Glomerular endothelial cell (primary cell): Measurements from ENCODE around the gene DAO. TPM values are rescaled to one million over a fixed set of nuclear protein-coding genes. Genes with fewer than 3 reads are reported as not detected.
"Not testable (repeated sequence)": the region's sequence is repeated elsewhere in the genome, so short reads cannot be mapped to it uniquely, and the experiment has no call there.

Experiments
- DNase-seq: peaks from one replicate; pipeline ENCODE4 v3.0.0-alpha.2; 2011; ENCODE audit warnings: low read depth, low spot score; ENCODE audit errors: extremely low read depth
- total RNA-seq: library from RNA; depleted of rRNA; stranded (reverse); fragments of >200 nt; gene quantifications from 2 replicates; pipeline ENCODE4 v1.2.3, GENCODE V29; 2015

The DAO gene
- total RNA-seq: not detected in 2 replicates

GRCh38 chr12:108879615-108880254 lies at the start of gene DAO:
Gene DAO (plus strand): TSS chr12:108880092. CDS start chr12:108885007, 4,915 bp downstream.
- no peak for DNase-seq

- DNase-seq: no peak
These were observed 48.4 kb upstream of the DAO start for GRCh38 chr12:108831309-108831991.

DNA sequence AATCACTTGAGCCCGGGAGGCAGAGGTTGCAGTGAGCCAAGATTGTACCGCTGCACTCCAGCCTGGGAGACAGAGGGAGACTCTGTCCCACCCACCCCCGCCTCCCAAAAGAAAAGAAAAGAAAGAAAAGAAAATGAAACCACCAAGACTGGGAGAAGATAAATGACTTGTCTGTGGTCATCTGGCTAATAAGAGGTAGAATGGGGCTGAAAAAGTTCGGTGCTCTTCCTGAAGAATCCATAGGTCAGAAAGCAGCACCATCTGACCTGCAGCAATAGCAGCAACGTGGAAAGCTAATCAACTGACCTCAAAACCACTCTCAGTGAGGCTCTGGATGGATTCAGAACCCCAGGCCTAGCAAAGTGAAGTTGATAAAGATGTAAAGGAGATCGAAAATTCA lies 47.7 kb upstream of the DAO start:
- DNase-seq: no peak

DNA sequence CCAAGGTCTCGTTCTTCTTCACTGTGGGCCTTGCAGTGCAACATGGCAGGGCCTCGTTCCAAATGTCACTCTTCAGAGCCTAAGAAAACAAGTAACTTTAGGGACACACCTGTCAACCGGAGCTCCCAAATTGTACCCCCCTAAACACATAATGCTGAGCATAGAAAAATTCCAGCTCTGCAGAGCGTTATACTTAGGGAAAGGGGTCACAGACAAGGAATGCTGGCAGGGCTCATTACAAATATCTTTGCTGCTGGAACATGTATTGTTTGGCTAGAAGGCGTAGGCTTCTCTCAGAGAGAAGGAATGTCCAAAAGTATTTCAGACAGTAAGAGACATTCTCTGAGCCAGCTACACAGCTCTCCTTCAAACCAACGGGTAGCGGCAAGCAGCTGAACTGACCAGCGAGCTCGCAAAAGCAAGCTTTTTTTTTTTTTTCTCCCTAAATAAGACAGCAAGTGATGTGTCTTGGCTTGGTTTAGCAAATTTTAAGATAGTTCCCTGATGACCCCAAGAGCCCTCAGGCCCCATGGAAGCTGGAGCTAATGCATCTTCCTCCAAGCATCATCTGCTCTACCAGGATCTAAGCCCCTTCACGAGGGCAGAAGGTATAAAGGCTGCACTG lies 47.0 kb upstream of the DAO start:
- DNase-seq: no peak

DNA sequence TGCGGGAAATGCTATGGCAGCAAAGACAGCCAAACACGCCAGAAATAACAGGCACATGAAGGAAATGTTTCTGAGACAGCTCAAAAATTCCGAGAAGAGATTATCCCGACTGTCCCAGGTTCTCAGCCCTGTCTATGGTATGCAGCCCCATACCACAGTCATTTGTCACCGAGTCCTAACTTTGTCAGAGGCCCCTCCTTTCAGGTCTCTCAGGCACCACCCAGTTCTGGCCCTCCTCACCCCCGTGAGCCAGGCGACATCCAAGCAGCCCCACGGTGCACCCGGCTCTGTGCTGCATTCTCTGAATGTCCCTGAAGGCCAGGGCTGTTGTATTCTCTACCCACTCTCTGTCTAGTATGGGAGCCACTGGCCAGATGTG lies 46.5 kb upstream of the DAO start:
- DNase-seq: no peak

DNA sequence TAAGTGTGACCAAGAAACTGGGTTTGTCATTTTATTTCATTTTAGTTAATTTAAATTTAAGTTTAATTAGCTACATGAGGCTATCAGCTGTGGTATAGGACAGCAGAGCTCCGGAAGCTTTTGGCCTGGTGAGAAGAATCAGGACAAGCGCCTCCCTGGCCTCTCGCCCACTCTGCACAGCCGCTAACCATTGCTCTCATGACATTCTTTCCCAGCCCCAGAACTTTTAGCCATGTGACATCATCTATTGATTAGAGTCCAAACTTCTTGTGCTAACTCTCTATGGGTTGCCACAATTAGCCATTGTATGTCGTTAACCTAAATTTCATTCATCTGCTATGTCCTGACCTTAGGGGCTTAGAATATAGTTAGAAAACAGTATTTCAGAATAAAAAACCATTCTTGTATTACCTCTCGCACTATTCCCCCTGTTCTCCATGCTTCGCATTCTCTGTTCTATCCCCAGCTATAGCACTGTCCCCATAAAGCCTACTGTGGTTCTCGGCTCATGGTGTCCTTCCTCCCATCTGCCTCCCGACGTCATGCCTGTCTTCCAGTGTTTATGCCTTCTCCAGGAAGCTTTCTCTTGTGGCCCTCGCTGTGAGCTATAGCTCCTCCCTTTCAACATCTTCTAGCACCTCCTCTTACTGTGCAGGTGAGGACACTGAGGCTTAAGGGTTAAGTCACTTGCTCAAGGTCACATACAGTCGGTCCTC lies 46.0 kb upstream of the DAO start:
- no peak for DNase-seq

- DNase-seq: no peak
These were observed 43.8 kb upstream of the DAO start for GRCh38 chr12:108835860-108836634.

GRCh38 chr12:108837239-108837638 lies 42.7 kb upstream of the DAO start:
- DNase-seq: no peak

GRCh38 chr12:108837680-108838079 lies 42.2 kb upstream of the DAO start:
- no peak for DNase-seq

DNA sequence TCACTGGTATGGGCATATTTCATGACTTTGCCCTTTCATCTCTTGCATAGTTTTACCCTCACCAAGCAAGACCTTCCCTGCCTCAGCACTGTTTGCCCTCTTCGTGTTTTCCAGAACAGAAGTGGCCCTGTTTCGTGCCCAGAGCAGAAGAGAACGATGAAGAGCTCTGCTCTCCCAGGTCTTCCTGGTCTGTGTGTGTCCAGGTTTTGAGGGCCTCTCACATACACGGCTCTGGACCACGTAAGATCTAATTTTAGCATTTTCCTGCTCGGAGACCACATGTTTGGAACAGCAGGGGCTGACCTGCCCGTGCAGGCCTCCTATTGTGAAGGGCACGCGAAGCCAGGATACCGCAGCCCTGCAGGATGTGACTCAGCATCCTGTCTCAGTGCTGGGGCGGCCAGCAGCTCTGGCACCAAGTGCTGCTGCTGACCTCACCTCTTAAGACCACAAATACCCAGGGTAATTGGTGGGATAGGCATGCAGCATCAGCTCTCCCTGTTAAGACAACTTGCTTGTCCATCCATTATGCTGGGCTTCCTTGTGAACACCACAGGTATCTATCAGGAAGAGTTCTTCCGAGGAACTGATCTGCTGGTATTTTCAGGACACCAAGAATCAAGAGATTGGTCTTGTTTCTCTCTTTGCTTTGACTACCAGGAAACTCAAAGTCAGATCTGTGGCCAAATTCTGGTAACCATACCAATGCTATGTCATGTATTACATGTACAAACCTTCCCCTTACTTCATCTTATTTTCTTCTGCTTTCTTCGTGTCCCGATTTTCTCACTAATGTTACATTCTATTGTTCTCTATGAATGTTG lies 41.5 kb upstream of the DAO start:
- DNase-seq: no peak

DNA sequence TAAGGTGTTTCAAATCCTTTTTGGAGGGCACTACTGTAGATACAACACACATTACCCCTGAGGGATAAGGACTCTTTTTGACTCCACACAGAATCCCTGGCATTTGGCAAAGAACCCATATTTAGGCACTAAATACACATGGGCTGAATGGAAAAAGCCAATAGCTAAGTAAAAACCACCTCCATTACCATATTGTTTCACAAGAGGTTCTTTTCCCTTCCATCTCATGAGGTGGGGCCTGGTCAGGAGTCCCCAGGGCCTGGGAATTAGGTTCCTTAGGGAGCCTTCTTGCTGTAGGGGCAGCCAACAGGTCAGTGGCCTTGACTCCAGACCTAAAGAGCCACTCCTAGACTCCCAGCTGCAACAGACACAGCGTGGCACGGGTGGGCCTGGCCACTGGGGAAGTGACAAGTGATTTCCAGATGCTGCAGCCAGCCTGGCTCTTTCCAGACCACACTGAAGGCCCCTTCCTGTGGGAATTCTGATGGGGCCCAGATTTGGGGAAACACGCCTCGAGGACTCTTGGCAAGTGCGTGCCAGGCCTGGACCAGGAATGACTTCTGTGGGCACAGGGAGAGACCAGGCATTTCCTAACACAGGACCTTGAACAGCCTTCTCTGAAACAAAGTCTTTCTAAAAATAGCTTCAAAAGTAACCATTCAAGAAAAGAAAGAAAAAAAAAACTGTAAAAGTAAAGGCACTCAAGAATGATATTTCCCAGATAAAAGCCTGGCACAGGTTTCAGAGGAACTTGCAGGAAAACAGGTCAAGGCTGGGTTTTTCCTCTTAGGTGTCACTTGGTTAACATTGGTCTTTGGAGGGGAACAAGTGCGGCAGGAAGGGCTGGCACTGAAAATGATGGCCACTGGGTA lies 40.6 kb upstream of the DAO start:
- no peak for DNase-seq

DNA sequence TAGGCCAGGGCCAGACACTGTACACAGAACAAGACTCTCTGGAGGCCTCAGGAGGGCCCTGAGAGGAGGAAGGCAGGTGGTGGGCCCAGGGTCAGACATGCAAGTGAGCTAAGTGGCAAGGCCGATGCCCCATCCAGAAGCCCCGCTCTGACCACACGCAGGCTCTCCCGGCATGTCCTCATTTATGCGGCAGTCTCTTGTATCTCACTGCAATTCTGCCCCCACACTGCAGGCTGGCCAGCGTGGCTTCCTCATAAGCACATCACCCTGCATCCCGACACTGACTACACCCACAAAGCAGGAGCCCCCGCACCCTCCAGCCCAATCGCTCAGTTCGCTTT lies 40.0 kb upstream of the DAO start:
- no peak for DNase-seq

DNA sequence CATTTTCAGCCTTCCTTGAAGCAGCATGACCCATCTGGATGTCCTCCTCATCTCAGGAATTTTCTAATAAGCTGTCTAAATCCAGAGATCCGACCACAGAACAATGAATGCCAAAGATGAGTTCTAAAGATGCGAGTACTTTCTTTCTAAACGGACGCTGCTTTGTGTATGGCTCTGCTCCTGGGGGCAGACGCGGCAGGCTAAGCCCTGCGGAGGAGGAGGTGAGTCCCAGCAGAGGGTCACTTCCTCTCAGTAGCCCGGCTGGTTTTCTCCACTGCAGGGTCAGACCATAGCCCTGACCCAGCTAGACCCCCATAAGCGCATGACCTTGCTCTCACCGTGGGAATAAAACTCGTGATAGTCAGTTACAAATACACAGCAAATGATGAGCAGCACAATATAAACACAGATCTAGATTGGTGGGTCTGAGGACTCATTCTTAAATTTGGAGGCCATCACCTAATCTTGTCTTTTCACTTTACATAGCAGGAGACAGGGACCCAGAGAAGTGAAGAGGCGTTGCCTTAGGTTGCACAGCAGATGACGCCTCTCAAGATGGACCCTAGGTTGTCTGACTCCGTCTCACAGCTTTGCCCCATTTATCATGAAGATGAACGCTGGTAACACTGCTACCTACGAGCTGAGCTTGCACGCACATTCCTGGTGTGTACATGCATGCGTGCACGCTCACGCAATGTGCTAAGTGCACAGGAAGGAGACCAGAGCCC lies 39.1 kb upstream of the DAO start:
- no peak for DNase-seq

- not testable (repeated sequence) for DNase-seq
These were observed 38.1 kb upstream of the DAO start for GRCh38 chr12:108841825-108842224.

DNA sequence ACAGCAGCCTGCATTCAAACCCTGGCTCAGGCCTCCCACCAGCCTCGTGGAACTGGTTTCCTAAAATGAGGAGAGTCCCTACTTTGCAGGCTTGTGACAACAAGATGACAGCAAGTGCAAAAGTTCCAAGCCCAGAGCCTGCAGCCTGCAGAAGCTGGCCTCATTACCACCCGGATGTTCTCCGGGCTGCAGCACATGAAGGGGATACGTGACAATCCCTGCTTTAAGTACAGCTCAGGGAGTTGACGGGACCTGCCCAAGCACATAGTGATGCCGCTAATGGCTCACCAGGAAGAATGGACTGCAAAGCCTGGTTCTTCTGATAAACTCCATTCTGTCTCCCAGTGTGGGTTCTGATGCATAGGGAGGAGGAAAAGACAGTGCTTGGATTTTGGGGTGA lies 37.5 kb upstream of the DAO start:
- no peak for DNase-seq

DNA sequence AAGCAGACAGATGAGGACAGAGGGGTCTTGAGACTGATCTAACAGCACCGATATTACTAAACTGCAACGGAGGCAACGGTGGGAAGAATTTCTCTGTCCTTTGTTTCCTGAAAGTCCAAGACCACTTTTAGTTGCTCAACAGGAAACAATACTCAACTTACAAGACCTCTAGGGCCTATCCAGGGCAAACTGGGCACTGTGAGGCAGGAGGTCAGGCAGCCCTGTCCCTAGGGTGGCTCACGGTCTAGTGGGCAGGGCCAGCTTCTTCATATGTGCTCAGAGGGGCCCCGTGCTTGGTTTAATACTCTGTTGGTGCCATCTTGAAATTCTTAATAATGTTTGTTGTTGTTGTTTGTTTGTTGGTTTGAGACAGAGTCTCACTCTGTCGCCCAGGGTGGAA lies 36.7 kb upstream of the DAO start:
- no peak for DNase-seq

- no peak for DNase-seq
These were observed 34.2 kb upstream of the DAO start for GRCh38 chr12:108845696-108846095.

DNA sequence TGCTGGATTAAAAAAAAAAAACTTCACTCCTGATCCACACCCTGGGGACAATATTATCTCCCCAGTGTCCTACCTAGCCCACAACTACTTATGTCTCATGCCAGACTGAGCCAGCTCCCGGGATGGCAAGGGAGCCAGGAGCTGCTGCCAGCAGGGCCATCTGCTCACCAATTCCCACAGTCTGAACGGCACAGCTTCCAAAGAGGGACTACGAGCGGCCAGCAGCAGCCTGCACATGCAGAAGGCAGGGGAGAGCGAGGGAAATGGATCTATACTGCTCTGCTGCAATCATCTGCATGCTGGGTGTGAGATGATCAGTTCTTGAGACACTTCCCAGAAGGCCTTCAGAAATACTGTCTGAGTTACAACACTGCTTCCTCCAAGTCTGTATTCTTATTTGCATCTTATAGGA lies 33.6 kb upstream of the DAO start:
- no peak for DNase-seq
